Measurements from ENCODE around the gene SLC19A3.

- TF ChIP-seq CTCF (conservative IDR thresholded peaks at IDR 0.05; ENCODE audit: low read depth, low read length) (no peak), EZH2 (IDR thresholded peaks at IDR 0.05; ENCODE audit: borderline replicate concordance, low read depth, low read length, poor library complexity, severe bottlenecking) (no peak)
Measured at GRCh38 chr2:227654426-227654825, 63.4 kb downstream of the SLC19A3 start.

Measured in A673 (cell line).